Kidney (tissue), 14 donors: ENCODE data around the gene ZNF384. TPM values are rescaled to one million over a fixed set of nuclear protein-coding genes. Genes with fewer than 3 reads are reported as not detected.
A peak's percentile ranks its signal among the peaks of the same experiment; 100 is the strongest.

Experiments
- DNase-seq, 5 donors: peaks; one replicate each; pipeline ENCODE4 v3.0.0-alpha.2; 2013 to 2020
- FAIRE-seq: peaks from 2 replicates; lab custom pipeline; 2012; peaks lifted over from hg19 to GRCh38; lab: Jason Lieb, UNC
- H3K27ac ChIP-seq, 2 donors: one replicate each; pipeline ENCODE4 v1.7.0; 2013; ENCODE audit warnings: low read depth in 2 of 2, low read length in 2 of 2, inconsistent platforms in 1 of 2
- H3K27me3 ChIP-seq: one replicate; pipeline ENCODE4 v1.7.1; 2013; ENCODE audit warnings: low read length, inconsistent platforms; ENCODE audit not compliant: control insufficient read depth, insufficient read depth
- H3K36me3 ChIP-seq, 3 donors: one replicate each; pipeline versions ENCODE4 v1.7.0 to v1.7.1; 2013; ENCODE audit warnings: low read length in 3 of 3, control low read depth in 1 of 3, inconsistent platforms in 1 of 3; ENCODE audit not compliant: insufficient read depth in 3 of 3, control insufficient read depth in 2 of 3
- H3K4me1 ChIP-seq, 3 donors: one replicate each; pipeline versions ENCODE4 v1.7.0 to v1.7.1; 2013; ENCODE audit warnings: low read length in 3 of 3, inconsistent platforms in 1 of 3, low read depth in 1 of 3; ENCODE audit not compliant: control insufficient read depth in 2 of 3, insufficient read depth in 2 of 3
- H3K4me3 ChIP-seq, 3 donors: one replicate each; pipeline versions ENCODE4 v1.7.0 to v1.8.1; 2013; ENCODE audit warnings: low read length in 3 of 3, control low read depth in 1 of 3, inconsistent platforms in 1 of 3
- H3K9ac ChIP-seq, 3 donors: one replicate each; pipeline versions ENCODE4 v1.7.0 to v1.7.1; 2013; ENCODE audit warnings: low read length in 3 of 3, control low read depth in 1 of 3, inconsistent platforms in 1 of 3
- H3K9me3 ChIP-seq, 3 donors: one replicate each; pipeline versions ENCODE4 v1.7.0 to v1.7.1; 2013; ENCODE audit warnings: low read length in 3 of 3, control low read depth in 1 of 3, inconsistent platforms in 1 of 3; ENCODE audit not compliant: control insufficient read depth in 2 of 3, insufficient read depth in 1 of 3
- CTCF ChIP-seq: IDR thresholded peaks from 3 replicates; pipeline ENCODE4 v1.5.1; 2012; ENCODE audit warnings: mild to moderate bottlenecking, moderate library complexity, borderline replicate concordance; ENCODE audit not compliant: insufficient read depth; ENCODE audit errors: extremely low read depth
- intact Hi-C: fragments of 100-400 bp; cut with DNase I; formaldehyde crosslinking; loops from one replicate; pipeline ENCODE4 v1.11.1; 2022
- polyA plus RNA-seq: library from polyadenylated mRNA; stranded (reverse); fragments of 350-450 nt; fragmentation: Illumina TruSeq; extraction: RNeasy Lipid Tissue Mini Kit (QIAGEN cat#74804); gene quantifications from one replicate; pipeline ENCODE4 v1.2.3, GENCODE V29; 2014; ENCODE audit warnings: low read depth, low replicate concordance; ENCODE audit not compliant: insufficient read depth
- total RNA-seq: library from RNA; stranded (reverse); fragmentation: NEBNext Ultra II Directional; extraction: Animal tissue kit (Norgen Biotek cat#: 25700); gene quantifications from one replicate; pipeline ENCODE4 v1.2.1, GENCODE V29; 2021
- donor health status: control.
- donor health status: control.
- donor health status: control.
- donor health status: control.
- donor health status: control.
- donor health status: DM: yes; HTN: yes; CAD: no.
- donor health status: Normal renal cell carcinoma (clear cell type).

The ZNF384 gene
- total and polyA plus RNA-seq, 2 donors from 2014 or later = 19.7 to 51.6 TPM

GRCh38 chr12:6672143-6672542 is 17.0 kb downstream of the ZNF384 start:
- no peak overlapping the region for H3K27ac ChIP-seq
- H3K4me3 ChIP-seq = no peak overlapping the region
- no peaks in the 10 kb centered on the region for H3K9me3 ChIP-seq
- H3K4me1 ChIP-seq = no peaks in the 10 kb centered on the region
- no peaks in the 10 kb centered on the region for H3K27me3 ChIP-seq
- peaks cover 20 to 80% (median 44%) of the 10 kb centered on the region in 3 donors for H3K36me3 ChIP-seq
- intact Hi-C loops = no loop called here
- H3K9ac ChIP-seq = no peak overlapping the region
- DNase-seq = no peak
- no peak for TF ChIP-seq CTCF
- FAIRE-seq = no peak

- Histone ChIP-seq H3K36me3 (peaks cover 21 to 55% (median 27%) of the 10 kb centered on the region in 3 donors), H3K27me3 (no peaks in the 10 kb centered on the region), H3K4me1 (no peaks in the 10 kb centered on the region), H3K27ac (no peak overlapping the region), H3K9ac (no peak overlapping the region), H3K4me3 (no peak overlapping the region), H3K9me3 (no peaks in the 10 kb centered on the region)
- DNase-seq = no peak
- intact Hi-C loops = no loop called here
- FAIRE-seq = no peak
- TF ChIP-seq CTCF = peak; percentile 10
Observed at GRCh38 chr12:6667559-6668210, 21.5 kb downstream of the ZNF384 start.

GRCh38 chr12:6666211-6666610 is 23.0 kb downstream of the ZNF384 start:
- H3K4me3 ChIP-seq = no peak overlapping the region
- peaks cover 15 to 41% (median 18%) of the 10 kb centered on the region in 3 donors for H3K36me3 ChIP-seq
- peaks cover 4 to 7% (median 6%) of the 10 kb centered on the region in 3 donors for H3K4me1 ChIP-seq
- H3K27ac ChIP-seq = no peak overlapping the region
- H3K9ac ChIP-seq = no peak overlapping the region
- intact Hi-C loops = no loop called here
- TF ChIP-seq CTCF = no peak
- FAIRE-seq (no peak), DNase-seq (no peak)
- no peaks in the 10 kb centered on the region for H3K27me3 ChIP-seq
- no peaks in the 10 kb centered on the region for H3K9me3 ChIP-seq
